ENCODE results near the gene ZNRF1. TPM values are rescaled to one million over a fixed set of nuclear protein-coding genes. Genes with fewer than 3 reads are reported as not detected.
"Not testable (repeated sequence)": the region's sequence is repeated elsewhere in the genome, so short reads cannot be mapped to it uniquely, and the experiment has no call there.

Gene ZNRF1
- total RNA-seq, 2 donors from 2014 or later: 15.4 to 23.5 TPM

DNA sequence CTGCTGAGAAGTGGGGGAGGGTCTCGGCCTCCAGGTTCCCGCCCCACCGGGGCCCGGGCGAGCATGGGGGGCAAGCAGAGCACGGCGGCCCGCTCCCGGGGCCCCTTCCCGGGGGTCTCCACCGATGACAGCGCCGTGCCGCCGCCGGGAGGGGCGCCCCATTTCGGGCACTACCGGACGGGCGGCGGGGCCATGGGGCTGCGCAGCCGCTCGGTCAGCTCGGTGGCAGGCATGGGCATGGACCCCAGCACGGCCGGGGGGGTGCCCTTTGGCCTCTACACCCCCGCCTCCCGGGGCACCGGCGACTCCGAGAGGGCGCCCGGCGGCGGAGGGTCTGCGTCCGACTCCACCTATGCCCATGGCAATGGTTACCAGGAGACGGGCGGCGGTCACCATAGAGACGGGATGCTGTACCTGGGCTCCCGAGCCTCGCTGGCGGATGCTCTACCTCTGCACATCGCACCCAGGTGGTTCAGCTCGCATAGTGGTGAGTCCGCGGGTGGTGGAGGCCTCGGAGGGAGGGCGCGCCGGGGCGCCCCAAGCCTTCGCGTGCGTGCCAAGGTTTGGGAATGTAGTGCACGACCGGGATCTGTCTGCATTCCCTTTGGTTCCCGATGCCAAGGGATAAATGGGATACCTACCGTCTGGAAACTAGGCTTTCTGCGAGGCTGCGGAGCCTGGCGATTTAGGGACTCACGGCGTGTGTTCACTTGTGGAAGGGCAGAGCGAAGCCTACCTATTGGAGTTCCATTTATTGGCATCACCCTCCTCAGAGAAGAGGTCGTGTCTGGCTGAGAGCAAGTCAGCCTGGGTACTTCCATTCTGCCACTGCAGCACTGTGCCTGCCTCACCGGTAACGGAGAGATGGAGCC lies 1.0 kb downstream of the ZNRF1 start:
- intact Hi-C loops (cut with DNase I): loop anchor here (2.0 to 10.0 kb wide), 2 partner anchors 65 to 111 kb away; no protein-coding TSS in a partner anchor
- peak; percentile 86 for DNase-seq (ENCODE audit: low spot score)

DNA sequence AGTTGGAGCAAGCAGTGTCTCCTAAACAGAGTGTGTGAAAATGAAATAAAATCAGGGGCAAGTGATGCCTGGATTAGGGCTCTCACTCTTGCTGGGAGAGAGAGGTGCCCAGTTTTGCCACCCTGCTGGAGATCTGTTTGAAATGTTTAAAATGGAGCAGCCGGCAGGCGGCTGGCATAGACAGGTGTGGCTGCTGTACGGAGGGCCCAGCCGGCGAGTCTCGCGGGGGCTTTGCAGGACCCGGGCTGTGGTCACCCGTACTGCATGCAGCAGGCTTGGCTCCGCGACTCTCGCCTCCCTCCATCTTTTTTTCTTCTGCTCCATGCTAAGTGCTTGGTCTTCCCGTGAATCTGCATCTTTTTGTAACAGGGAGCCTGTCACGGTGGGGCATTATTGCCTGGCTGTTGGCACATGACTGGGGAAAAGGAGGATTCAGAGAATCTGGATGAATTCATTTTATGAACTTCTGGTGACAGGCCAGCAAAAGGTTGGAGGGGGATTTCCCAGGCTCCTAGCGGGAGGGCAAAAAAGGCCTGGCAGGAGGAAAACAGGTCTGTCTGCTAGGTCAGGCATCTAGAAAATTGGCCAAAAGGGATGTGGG lies 1.8 kb downstream of the ZNRF1 start:
- intact Hi-C loops (cut with DNase I): loop anchor here in 1 of 2 donors (10.0 kb wide), 1 partner anchor 64 kb away; no protein-coding TSS in a partner anchor

DNA sequence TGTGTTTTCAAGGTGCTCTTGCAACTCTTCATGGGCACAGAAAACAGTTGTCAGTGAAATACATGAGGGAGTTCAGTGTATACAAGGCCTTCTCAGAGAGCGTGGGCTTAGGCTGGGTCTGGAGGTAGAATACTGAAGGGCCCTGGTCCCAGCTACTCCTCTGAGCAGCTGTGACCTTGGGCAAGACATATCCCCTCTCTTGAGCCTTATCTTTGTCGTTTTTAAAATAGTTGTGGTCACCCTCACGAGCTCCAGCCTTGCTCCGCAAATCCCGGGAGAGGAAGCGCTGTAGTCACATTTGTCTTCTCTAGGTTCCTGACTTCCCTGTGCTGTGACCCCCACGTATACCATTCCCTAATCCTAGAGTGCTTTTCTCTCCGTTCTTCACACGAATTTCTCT lies 3.6 kb downstream of the ZNRF1 start:
- no peak for DNase-seq (ENCODE audit: low spot score)
- intact Hi-C loops (cut with DNase I): loop anchor here in 1 of 2 donors (10.0 kb wide), 1 partner anchor 62 kb away; no protein-coding TSS in a partner anchor

More for the DNA sequence above, 1.8 kb downstream of the ZNRF1 start:
- DNase-seq (ENCODE audit: low spot score): no peak

DNA sequence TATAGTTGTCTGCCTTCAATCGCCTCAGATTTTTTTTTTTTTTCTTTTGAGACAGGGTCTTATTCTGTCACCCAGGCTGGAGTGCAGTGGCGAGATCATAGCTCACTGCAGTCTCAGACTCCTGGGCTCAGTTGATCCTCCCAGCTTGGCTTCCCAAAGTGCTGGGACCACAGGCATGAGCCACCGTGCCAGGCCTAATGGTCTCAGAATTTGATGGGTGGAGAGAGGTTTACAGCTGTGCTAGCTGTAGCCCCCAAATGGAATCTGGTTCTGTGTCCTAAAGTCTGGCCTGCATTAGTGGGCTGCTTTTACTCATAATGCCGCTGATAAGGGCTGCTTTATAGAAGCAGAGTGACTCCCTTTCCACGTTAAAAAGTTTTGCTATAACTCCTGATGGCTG lies 5.1 kb downstream of the ZNRF1 start:
- intact Hi-C loops (cut with DNase I): loop anchor here in 1 of 2 donors (10.0 kb wide), 1 partner anchor 61 kb away; no protein-coding TSS in a partner anchor
- no peak for DNase-seq (ENCODE audit: low spot score)

DNA sequence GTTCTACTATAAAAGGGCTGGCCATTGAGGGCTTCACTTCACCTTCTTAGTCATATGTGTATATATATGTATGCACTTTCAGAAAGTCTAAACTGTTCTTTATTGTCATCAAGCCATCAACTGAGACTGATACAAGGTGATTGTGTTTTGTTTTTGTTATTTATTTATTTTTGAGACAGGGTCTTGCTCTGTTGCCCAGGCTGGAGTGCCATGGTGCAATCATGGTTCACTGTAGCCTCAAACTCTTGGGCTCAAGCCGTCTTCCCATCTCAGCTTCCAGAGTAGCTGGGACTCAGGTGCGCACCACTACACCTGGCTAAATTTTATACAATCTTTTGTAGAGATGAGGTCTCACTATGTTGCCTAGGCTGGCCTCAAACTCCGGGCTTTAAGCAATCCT lies 5.6 kb downstream of the ZNRF1 start:
- DNase-seq (ENCODE audit: low spot score): no peak

DNA sequence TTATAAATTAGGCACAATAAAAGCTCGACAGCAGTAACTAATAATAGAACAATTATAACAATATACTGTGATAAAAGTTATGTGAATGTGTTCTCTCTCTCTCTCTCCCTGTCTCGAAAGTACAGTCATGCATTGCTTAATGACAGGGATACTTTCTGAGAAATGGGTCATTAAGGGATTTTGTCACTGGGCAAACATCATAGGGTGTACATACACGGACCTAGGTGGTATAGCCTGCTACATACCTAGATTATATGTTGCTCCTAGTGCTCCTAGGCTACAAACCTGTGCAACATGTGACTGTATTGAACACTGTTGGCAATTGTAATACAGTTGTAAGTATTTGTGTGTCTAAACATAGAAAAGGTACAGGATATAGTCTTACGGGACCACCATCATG lies 6.9 kb downstream of the ZNRF1 start:
- DNase-seq (ENCODE audit: low spot score): no peak
- intact Hi-C loops (cut with DNase I): loop anchor here in 1 of 2 donors (10.0 kb wide), 1 partner anchor 59 kb away; no protein-coding TSS in a partner anchor

More for the DNA sequence above, 5.6 kb downstream of the ZNRF1 start:
- intact Hi-C loops (cut with DNase I): loop anchor here in 1 of 2 donors (10.0 kb wide), 1 partner anchor 60 kb away; no protein-coding TSS in a partner anchor

DNA sequence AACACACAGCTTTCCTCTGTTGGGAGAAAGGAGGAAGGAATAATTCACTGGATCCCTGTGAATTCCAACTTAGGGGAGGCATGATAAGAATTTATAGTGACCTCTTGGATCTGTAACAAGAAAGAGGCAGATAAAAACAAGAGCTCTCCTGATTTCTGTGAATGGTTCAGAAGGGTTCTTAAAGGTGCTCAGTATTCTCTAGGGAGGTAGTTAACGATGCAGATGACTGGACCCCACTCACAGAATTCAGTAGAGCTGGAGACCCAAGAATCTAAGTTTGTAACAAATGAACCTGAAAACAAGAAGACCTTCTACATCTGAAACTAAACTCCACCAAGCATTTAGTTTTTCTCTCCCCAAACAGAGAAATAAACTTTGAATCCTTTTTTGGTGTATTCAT lies 8.6 kb downstream of the ZNRF1 start:
- intact Hi-C loops (cut with DNase I): loop anchor here in 1 of 2 donors (10.0 kb wide), 1 partner anchor 57 kb away; no protein-coding TSS in a partner anchor
- no peak for DNase-seq (ENCODE audit: low spot score)

DNA sequence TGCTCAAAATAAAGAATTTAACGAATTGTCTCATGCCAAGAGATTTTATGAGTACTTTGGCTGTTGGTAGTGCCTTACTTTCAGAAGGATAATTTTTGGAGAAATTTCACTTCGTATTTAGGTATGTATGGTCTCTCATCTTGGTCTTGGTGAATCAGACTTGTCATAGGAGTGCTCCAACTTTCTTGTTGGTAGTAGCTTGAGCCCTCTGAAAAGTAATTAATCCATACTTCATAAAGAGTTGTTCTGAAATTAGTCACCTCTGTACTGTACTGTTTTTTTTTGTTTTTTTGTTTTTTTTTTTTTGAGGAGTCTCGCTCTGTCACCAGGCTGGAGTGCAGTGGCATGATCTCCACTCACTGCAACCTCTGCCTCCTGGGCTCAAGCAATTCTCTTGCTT lies 11.6 kb downstream of the ZNRF1 start:
- intact Hi-C loops (cut with DNase I): no loop called here
- DNase-seq (ENCODE audit: low spot score): no peak

DNA sequence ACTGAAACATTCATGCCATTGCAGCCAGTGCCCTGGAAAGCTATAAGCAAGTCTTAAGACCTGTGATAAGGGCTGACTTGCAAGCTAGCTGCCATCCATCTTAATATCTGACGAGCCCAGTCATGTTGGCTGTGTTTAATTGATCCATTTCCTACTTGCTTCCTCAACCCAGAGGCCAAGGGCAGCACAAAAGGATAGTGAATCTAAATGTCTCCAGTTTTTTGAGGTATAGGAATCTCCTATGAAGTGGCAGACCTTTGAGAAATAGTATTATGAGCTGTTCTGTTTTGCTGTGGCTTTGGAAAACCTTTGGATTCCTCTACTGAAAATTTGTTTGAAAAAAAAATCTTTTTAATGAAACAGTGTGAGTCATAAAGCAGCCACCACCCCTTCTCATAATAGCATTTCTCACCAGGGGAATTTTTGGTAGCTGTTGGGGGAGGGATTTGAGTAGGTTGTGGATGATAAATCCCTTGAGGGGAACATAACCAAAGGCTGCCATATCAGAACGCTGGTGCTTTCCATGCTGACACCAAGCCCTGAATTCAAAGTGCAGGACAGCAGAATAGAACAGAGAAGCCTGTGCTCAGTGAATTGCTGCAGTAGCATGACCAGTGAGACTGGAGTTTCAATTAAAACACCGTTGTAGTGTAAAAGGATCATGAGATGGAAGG lies 12.9 kb downstream of the ZNRF1 start:
- intact Hi-C loops (cut with DNase I): no loop called here
- no peak for DNase-seq (ENCODE audit: low spot score)

DNA sequence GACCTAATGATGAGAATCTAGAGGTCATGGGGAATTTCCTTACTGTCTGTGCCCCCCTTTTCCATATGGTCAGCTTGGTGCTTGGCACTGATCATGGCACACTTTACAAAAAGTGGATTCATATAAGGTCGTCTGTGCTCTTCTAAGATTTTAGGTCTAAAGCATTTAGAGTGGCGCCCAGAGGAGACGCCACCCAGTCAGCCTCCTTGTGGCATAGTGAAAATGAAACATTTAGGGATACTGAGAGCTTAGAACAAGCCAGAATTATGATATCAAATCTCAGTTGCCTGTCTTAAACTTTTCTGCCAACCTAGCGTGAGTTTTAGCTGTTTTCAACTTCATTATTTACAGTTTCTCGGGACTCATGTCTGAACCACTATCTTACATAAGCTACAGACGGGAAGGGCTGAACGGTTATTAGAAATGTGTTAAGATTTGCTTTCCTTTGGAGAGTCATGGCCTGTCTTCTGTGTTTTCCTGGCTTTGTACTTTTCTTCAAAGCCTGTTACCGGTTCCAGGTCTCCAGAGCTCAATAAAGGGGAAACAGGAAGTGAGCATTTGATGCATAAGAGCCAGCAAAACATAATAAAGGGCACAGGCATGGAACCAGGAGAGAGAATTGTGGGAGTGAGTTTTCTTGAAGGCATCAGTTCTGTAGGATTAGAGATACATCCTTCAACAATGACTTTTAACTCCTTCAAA lies 13.7 kb downstream of the ZNRF1 start:
- intact Hi-C loops (cut with DNase I): no loop called here
- no peak for DNase-seq (ENCODE audit: low spot score)

DNA sequence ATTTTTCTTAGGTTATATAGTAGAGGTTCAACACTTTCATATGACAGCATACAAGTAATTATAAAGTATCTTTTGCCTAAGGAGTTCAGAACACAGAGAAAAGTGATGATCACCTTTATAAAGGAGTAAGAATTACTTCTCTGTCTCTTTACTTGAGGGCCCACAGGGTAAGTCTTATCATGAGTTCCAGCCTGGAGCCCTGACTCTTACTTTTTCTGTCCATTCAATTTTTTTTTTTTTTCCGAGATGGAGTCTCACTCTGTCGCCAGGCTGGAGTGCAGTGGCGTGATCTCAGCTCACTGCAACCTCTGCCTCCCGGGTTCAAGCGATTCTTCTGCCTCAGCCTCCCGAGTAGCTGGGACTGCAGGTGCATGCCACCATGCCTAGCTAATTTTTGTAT lies 14.3 kb downstream of the ZNRF1 start:
- DNase-seq (ENCODE audit: low spot score); intact Hi-C loops (cut with DNase I): not testable (repeated sequence)

DNA sequence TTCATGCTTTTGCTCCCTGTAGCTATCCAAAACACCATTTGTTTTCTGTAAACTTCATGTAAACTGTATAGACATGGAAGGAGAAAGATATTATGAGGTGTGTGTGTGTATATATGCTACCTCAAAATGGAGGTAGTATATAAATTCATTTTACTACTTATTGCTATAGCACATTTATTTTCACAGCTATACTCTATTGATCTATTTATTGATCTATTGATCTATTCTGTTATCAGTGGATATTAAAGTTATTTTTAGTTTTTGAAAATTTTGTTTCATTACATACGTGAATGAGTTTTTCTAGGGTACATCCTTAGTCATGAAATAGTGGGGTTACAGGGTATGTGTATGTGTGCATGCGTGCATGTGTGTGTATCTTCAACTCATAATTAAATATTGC lies 15.5 kb downstream of the ZNRF1 start:
- intact Hi-C loops (cut with DNase I): no loop called here
- DNase-seq (ENCODE audit: low spot score): no peak

DNA sequence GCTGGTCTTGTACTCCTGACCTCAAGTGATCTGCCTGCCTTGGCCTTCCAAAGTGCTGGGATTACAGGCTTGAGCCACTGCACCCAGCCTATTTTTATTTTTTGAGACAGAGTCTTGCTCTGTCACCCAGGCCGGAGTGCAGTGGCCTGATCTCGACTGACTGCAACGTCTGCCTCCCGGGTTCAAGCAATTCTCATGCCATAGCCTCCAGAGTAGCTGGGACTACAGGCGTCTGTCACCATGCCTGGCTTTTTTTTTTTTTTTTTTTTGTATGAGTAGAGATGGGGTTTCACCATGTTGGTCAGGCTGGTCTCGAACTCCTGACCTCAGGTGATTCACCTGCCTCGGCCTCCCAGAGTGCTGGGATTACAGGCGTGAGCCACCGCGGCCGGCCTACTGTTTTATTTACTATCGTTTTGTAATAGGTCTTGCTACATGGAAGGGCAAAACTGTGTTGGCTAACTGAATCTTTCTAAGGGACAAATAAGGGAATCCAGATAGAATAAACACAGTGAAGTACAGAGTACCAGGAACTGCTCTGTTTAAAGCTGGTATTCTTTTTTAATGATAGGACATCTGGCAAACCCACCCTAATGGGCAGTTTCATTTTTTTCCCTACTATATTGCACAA lies 17.7 kb downstream of the ZNRF1 start:
- intact Hi-C loops (cut with DNase I); DNase-seq (ENCODE audit: low spot score): not testable (repeated sequence)

DNA sequence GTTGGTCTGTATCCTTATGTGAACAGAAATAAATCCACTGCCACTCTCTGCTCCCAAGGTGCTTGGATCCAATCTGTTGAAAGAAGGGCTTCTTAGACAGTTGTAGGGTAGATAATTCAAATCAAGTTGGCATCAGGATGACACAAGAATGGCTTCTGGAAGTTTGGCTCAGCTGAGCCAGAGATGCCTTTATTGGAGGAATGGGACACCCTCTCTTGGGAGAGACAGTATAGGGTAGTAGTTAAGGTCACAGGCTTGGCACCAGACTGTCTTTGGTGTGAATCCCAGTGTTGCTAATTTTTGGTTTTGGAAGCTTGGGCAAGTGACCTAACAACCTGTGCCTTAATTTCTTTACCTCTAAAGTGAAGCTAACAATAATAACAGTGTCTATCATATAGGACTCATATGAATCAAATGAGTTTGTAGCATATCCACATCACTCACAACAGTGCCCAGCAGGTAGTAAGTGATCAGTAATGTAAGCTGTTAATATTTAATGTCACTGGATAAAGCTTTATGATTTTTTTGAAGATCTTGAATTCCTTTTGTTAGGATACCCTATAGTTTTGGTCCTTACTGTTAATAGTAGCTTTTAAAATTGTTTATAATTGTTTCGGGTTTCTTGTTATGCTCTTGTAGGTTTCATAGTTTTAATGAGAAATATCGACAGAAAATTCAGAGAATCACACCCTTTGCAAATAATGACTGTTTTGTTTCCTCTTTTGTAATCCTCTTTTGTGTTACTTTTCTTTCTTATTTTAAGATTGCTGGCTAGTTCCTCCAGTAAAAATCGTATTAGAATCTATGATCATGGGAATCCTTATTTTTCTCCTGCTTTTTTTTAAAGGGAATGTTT lies 19.1 kb downstream of the ZNRF1 start:
- intact Hi-C loops (cut with DNase I): no loop called here
- no peak for DNase-seq (ENCODE audit: low spot score)

DNA sequence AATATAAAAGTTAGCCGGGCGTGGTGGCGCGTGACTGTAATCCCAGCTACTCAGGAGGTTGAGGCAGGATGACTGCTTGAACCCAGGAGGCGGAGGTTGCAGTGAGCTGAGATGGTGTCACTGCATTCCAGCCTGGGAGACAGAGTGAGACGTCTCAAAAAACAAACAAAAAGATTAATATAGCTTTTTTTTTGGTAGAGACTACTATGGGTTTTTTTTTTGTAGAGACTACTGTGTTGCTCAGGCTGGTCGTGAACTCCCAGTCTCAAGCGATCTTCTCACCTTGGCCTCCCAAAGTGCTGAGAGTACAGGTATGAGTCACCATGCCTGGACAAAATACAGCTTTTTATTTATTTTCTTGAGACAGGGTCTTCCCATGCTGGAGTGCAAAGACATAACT lies 20.2 kb downstream of the ZNRF1 start:
- intact Hi-C loops (cut with DNase I): no loop called here
- DNase-seq (ENCODE audit: low spot score): no peak

DNA sequence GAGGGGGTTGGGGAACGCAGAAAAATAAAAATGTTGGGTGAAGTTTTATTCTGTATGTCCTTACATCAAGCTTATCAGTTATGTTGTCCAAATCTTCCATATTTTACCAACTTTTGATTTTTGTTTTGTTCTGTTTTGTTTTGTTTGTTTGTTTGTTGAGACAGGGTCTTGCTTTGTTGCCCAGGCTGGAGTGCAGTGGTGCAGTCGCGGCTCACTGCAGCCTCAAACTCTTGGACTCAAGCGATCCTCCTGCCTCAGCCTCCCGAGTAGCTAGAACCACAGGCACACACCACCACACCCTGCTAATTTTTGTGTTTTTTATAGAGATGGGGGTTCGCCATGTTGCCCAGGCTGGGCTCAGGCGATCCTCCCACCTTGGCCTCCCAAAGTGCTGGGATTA lies 20.8 kb downstream of the ZNRF1 start:
- intact Hi-C loops (cut with DNase I): no loop called here
- DNase-seq (ENCODE audit: low spot score): no peak

DNA sequence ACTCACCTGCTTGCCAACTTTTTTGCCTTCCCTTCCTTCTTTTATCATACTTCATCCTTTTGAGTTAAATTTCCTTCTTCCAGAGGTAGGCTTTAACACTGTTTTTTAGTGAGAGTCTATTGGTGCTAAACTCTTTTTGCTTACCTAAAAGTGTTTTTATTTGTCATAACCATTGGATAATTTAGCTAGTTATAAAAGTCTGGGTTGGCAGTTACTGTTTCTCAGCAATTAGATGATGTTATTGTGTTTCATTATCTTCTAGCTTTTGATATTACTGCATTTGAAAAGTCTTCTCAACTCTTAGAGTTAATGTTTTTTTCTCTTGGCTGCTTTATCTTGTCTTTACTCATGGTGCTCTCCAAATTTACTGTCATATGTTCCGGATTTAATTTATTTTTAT lies 22.6 kb downstream of the ZNRF1 start:
- intact Hi-C loops (cut with DNase I): no loop called here
- DNase-seq (ENCODE audit: low spot score): no peak

DNA sequence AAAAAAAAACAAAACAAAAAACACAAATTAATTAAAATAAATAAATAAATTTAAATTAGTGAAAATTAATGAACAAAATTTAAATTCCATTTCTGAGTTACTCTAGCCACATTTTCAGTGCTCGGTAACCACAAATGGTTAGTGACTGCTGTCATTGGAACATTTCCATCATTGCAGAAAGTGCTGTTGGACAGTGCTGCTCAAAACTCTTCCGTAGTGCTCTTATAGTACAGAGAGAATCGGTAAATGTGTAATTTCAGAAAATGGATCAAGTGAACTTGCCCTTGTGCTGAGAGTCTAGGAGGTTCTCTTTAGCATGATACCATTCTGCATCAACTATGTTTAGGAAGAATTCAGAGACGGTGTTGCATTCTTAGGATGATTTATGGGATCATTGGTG lies 23.7 kb downstream of the ZNRF1 start:
- intact Hi-C loops (cut with DNase I): no loop called here
- no peak for DNase-seq (ENCODE audit: low spot score)

All from posterior vena cava (tissue), 2 donors.